Superior temporal gyrus (tissue), 1 donor: Measurements from ENCODE around the gene SELENOI.
"Not testable (repeated sequence)": the region's sequence is repeated elsewhere in the genome, so short reads cannot be mapped to it uniquely, and the experiment has no call there.

Source experiments
- DNase-seq: peaks from one replicate; pipeline ENCODE4 v3.0.0-alpha.2; 2016; ENCODE audit errors: extremely low spot score

Gene SELENOI, protein sequence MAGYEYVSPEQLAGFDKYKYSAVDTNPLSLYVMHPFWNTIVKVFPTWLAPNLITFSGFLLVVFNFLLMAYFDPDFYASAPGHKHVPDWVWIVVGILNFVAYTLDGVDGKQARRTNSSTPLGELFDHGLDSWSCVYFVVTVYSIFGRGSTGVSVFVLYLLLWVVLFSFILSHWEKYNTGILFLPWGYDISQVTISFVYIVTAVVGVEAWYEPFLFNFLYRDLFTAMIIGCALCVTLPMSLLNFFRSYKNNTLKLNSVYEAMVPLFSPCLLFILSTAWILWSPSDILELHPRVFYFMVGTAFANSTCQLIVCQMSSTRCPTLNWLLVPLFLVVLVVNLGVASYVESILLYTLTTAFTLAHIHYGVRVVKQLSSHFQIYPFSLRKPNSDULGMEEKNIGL

DNA sequence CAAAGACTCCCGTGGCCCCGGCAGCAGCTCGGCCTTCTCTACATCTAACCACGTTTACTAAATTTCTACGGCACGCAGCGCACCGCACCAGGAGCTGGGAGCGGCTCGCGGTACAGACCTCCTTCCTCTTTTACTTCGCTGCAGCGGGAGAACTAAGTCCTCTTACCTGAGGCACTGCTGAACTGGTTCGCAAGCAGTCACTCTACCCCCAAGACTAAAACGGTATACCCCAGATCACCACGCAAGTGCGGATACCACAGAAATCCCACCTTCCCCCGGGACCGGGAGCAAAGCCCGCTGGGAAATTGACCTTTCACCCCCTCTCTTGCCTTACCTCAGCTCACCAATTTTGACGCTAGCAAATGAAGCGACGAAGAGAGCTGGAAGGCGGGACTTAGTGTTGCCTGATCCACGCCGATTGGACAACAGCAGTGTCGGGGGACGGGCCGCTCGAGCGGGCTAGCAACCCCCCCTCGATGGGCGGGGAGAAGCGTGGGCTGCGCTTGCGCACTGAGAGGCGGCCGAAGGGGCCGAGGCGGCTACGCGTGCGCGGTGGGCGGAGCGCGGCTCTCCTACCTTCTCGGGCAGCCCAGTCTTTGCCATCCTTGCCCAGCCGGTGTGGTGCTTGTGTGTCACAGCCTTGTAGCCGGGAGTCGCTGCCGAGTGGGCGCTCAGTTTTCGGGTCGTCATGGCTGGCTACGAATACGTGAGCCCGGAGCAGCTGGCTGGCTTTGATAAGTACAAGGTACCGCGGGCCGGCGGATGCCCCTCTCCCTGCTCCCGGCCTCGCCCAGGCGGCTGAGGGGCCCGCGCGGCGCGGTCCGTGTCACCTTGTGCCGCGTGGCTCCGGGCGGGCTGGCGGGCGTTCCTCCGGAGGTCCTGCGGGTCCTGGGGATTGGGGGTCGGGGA, at the start of gene SELENOI:
Gene SELENOI, plus strand, starts transcription at position 599 of the 909 bp plus-strand sequence. Its CDS starts 90 bp downstream, at position 689.
- peak; percentile 100 for DNase-seq

DNA sequence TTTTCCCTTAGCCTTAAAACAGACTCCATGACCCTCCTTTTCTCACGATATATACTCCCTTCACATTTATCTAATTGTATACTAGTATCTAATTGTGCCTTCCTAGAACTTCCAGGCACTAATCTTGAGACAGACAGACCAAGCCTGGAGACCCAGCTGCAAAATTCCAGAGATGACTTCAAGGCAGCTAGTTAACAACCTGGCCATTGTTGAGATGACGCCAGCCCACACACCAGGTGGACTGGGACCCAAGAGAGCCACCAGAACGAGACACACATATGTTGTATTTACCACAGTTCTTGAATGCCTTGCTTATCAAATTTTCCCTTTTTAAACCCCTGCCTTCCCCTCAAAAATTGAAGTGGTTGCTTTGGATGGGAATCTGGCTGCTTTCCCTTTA, 48.9 kb upstream of the SELENOI start:
- DNase-seq, result no peak

DNA sequence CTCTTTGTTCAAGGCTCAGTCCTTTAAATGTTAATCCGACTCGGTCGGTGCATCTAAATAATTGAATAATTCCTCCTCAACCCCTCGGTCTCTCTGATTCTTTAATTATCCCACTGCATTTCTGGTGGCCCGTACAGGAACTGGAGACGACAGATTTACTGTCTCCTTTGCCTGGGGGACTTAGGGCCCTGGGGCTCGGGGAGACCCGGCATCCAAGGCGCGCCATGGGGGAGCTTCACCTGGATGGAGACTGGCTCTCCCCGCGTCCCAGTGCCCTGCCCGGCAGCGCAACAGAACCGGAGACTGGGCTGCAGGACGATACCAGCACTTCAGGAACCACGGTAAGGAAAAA, 47.7 kb upstream of the SELENOI start:
- DNase-seq, result no peak

DNA sequence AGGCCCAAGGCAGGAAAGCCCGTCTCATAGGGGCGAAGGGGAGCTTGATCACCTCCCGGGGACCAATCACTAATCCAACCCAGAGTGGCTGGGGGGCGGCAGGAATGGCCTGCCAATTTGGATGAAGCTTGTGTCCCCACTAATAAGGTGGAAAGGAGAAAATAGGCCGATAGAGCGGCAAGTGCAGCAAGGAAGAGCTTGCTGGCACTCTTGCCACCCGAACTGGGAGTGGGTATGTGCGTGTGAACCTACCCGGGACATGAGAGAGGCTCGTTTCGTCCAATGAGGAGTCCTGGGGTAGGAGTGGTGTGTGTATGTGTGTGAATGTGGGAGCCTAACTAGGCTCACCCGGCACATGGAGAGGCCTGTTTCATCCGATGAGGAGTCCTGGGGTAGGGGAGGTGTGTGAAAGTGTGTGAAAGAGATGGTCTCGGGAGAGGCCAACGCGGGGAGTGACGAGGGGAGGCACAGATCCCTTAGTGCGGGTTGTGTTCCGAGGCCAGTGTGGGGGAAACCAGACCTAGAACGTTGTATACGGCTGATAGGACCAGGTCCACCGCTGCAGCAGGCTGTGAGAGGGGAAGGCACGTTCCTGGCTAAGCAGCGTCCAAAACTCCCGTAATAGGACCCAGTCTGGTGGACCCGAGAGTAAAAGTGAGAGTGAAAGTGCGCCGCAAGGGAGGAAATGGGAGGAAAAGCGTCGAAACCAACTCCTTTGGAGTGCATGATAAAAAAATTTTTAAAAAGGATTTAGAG, 47.1 kb upstream of the SELENOI start:
- DNase-seq, result no peak

- no peak for DNase-seq
These were observed 46.4 kb upstream of the SELENOI start for GRCh38 chr2:26299471-26300101.

GRCh38 chr2:26300234-26300925, 45.6 kb upstream of the SELENOI start:
- DNase-seq, result no peak

DNA sequence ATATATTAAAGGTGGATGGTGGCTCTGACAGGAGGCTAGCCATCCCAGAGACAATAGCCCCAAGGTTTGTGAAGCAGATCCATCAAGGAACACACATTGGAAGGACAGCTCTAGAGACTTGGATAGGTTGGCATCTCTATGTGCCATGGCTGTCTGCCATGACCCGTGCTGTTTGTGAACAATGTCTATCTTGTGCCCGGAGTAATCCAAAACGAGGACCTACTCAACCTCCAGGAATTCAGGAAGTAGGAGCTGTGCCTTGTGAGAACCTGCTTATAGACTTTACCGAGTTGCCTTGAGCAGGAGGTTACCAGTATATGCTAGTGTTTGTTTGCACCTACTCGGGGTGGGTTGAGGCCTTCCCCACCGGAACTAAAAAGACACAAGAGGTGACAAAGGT, 43.1 kb upstream of the SELENOI start:
- DNase-seq, result no peak

DNA sequence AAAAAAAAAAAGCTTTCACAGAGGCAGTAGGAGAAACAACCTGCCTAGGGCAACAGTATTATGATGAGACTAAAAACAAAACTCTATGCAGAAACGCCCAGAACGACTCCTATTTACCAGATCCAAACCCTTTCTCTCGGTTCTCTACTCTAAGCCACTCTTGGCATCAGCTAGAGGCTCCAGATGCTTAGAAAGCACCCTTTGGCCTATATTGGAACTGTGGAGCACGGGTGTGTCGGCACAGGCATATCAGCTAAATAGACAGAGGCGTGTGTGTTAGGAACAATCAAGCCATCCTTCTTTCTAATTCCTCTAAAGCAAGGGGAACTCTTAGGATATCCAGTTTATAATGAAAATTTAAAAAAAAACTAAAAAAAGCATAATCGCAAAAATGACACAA, 40.8 kb upstream of the SELENOI start:
- DNase-seq, result not testable (repeated sequence)

DNA sequence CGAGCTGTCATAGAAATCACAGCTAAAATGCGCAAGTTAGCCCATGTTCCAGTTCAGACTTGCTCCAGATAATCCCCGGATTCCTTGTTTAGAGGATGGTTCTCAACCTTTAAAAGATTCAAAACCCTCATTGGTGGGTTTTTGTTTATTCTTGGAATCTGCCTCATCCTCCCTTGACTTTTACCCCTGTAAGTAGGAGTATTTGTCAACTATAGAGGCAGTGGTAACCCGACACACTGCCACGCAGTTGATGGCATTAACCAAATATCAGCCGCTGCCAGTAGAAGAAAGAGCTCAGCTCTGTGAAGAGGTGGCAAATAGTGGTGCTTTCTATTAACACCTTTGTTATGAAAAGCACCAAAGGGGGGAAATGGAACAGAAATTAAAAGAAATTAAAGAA, 40.4 kb upstream of the SELENOI start:
- no peak for DNase-seq

DNA sequence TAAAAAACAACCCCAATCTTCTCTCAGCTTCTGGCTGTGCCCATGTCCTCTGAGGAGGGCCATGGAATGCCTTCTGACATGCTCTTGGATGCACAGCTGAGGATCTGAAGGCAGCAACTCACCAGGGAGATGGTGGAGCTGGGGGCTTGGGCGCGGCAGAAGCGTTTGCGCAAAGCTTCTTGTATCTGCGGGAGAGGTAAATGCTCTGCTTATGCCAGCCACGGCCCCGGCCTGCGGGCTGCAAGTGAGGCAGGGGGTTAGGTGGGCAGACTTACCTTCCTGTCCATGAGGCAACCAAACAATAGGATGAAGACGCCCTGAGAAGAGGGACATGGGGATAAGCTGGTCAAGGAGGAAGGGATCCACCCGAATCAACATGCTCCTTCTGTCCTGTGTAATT, 36.0 kb upstream of the SELENOI start:
- no peak for DNase-seq

GRCh38 chr2:26312471-26312870, 33.5 kb upstream of the SELENOI start:
- no peak for DNase-seq

- no peak for DNase-seq
These were observed 32.5 kb upstream of the SELENOI start for GRCh38 chr2:26313446-26313845.

DNA sequence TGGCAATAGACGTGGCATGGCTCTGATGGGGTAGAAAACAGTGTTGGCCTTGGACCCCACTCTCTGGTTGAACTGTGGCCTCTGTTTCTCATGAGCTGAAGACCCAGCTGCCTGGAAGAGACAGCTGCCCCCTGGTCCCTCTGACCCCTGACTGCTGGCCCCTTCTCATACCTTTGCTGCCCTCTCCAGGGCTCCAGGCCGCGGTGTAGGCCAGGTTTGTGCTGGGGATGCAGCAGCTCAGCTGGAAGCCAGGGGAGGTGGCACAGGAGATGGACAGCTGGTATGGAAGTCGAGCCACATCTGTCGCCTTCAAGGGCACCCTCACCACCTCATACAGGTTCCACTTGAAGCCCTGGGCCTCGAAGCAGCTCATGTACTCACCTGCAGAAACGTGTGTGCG, 31.7 kb upstream of the SELENOI start:
- DNase-seq, result no peak

DNA sequence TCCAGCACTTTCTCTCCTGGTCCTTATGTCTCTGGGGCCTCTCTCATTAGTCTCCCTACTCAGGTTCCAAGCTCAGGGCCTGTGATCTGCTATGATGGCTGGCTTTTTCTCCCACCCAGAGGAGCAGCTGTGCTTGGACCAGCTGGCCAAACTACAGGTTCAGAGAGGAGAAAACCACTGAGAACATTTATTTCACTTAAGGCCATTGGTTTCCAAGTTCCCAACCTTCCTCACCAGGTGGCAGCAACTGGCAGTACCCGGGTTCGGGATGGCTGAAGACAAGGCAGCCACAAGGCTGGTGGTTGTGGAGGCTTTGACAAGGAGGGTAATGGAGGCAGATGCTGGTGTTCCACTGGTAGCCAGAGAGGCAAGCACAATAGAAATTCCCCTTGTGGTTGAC, 29.9 kb upstream of the SELENOI start:
- no peak for DNase-seq

DNA sequence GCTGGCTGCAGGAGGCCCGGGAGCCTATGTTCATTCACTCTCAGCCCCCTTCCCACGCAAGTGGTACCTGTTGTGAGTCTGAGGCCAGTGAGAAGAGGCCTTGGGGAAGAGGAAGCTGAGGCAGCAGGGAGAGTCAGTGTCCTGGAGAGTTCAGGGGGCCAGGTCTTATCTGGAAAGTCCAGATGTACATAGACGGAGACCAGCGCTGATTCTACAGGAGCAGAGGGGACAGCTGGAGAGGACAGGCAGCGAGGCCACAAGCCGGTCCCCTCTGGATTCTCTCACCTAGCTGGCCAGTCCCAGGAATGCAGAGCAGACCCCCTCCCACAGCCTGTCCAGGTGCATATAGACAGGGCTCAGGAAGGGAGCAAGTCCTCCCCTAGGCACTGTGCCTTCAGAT, 29.1 kb upstream of the SELENOI start:
- DNase-seq, result no peak

- DNase-seq, result no peak
These were observed 28.4 kb upstream of the SELENOI start for GRCh38 chr2:26317377-26318105.

GRCh38 chr2:26318950-26319349, 27.0 kb upstream of the SELENOI start:
- DNase-seq, result no peak

DNA sequence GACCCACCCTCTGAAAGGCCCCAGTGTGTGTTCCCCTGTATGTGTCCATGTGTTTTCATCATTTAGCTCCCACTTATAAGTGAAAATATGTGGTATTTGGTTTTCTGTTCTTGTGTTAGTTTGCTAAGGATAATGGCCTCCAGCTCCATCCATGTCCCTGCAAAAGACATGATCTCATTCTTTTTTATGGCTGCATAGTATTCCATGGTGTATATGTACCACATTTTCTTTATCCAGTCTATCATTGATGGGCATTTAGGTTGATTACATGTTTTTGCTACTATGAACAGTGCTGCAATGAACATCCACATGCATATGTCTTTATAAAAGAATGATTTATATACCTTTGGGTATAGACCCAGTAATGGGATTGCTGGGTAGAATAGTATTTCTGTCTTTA, 21.5 kb upstream of the SELENOI start:
- DNase-seq, result not testable (repeated sequence)

DNA sequence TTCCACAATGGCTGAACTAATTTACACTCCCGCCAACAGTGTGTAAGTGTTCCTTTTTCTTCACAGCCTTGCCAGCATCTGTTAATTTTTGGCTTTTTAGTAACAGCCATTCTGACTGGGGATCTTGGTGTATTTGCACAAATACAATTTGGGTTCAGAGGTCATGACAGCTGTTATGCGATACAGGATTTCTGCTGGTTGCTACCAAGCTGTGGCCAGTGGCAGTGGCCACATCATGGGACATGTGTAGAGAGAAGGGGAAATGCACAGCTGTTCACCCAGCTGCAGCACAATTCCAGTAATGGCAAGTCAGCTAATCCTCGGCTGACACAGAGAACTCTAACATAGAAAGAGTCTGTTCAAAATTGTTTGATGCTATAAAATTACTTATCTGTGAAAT, 21.0 kb upstream of the SELENOI start:
- DNase-seq, result no peak

DNA sequence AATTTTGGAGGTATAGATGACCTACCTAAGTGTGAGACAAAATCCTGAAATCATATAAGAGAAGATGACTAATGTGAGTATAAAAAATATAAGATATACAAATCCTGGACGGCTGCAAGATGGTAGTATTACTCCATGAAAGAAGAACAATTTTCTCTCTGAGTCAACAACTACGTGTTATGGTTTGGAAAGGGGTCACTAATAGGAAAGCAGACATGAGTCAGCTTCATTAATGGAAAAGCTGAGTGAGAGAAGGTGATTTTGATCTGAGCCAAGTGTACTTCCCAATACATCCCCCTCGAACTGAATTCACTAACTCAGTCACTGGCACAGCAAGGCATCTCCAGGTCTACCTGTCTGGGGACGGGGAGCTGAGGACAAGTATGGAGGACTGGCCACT, 20.1 kb upstream of the SELENOI start:
- no peak for DNase-seq
